AG04450 (cell line): ENCODE results near the gene B4GALNT4. TPM values are rescaled to one million over a fixed set of nuclear protein-coding genes. Genes with fewer than 3 reads are reported as not detected.

Experiments
- CTCF ChIA-PET: fragments of 300-600, 350-600 bp; formaldehyde crosslinking; extraction: SDS; loops from one replicate; lab custom pipeline; 2022; ENCODE audit warnings: antibody characterized with exemption, inconsistent platforms; lab: Charles Lee
- POLR2A ChIA-PET: fragments of 350-600 bp; formaldehyde crosslinking; extraction: SDS; loops from one replicate; lab custom pipeline; 2021; ENCODE audit warnings: antibody characterized with exemption, inconsistent platforms; lab: Yijun Ruan, JAX
- DNase-seq: peaks from one replicate; pipeline ENCODE4 v3.0.0-alpha.2; 2011; ENCODE audit warnings: low read depth, low spot score
- H3K27ac ChIP-seq: one replicate; pipeline ENCODE4 v1.5.1; 2012; ENCODE audit warnings: low read depth, low read length, control low read depth
- H3K27me3 ChIP-seq: one replicate; pipeline ENCODE4 v1.6.0; 2012; ENCODE audit warnings: low read length; ENCODE audit not compliant: control insufficient read depth, insufficient read depth
- H3K4me3 ChIP-seq: 2 replicates; pipeline ENCODE4 v1.5.1; 2011; ENCODE audit warnings: mild to moderate bottlenecking, low read depth, low read length, control low read depth
- H3K9me3 ChIP-seq: 2 replicates; pipeline ENCODE4 v1.5.1; 2012; ENCODE audit warnings: low read length; ENCODE audit not compliant: control insufficient read depth, insufficient read depth
- polyA plus RNA-seq: library from polyadenylated mRNA; depleted of rRNA; stranded (reverse); fragments of >200 nt; gene quantifications from 2 replicates; pipeline ENCODE4 v1.2.3, GENCODE V29; 2011
- TF ChIP-seq, protein P1 (sequence below): IDR thresholded peaks from 2 replicates; pipeline ENCODE4 v1.5.1; 2011; ENCODE audit warnings: low read depth, low read length, control low read depth, inconsistent platforms

Gene B4GALNT4
- polyA plus RNA-seq, 1 experiment, result 7.8 TPM

DNA sequence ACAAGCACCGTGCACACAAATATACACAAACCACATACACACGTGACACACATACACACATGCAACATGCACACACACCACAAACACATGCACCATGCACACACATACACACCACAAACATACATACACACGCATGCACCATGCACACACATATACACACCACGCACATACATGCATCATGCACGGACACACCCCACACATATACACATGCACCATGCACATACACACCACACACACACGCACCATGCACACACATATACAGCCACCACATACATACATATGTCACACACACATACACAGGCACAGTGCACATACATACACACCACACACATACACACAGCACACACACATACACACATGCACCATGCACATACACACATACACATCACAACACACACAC is 12.7 kb upstream of the B4GALNT4 start:
- Histone ChIP-seq H3K9me3 (peaks cover 15% of the 10 kb centered on the region), H3K4me3 (no peak overlapping the region), H3K27me3 (no peaks in the 10 kb centered on the region), H3K27ac (no peak overlapping the region)
- CTCF ChIA-PET, result no interaction called here
- POLR2A ChIA-PET, result interaction anchor here (0.7 to 1.5 kb wide), 4 partner anchors 12 to 149 kb away, joined by 3 to 6 read pairs (median 4); partner anchors contain the start of genes BET1L, IFITM2 and RIC8A
- DNase-seq, result no peak
- TF ChIP-seq, protein P1, sequence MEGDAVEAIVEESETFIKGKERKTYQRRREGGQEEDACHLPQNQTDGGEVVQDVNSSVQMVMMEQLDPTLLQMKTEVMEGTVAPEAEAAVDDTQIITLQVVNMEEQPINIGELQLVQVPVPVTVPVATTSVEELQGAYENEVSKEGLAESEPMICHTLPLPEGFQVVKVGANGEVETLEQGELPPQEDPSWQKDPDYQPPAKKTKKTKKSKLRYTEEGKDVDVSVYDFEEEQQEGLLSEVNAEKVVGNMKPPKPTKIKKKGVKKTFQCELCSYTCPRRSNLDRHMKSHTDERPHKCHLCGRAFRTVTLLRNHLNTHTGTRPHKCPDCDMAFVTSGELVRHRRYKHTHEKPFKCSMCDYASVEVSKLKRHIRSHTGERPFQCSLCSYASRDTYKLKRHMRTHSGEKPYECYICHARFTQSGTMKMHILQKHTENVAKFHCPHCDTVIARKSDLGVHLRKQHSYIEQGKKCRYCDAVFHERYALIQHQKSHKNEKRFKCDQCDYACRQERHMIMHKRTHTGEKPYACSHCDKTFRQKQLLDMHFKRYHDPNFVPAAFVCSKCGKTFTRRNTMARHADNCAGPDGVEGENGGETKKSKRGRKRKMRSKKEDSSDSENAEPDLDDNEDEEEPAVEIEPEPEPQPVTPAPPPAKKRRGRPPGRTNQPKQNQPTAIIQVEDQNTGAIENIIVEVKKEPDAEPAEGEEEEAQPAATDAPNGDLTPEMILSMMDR, result no peak

DNA sequence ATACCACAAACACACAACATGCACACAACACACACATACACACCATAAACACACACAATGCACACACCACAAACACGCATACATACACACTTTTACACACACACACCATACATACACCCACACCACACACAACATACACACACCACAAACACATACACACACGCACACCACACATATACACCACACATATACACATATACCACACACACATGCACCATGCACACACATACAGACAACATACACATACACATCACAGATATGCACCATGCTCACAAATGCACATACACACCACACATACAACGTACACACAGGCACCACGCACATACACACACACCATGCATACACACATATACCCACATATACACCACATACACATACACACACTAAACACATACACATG is 11.7 kb upstream of the B4GALNT4 start:
- Histone ChIP-seq H3K9me3 (peaks cover 18% of the 10 kb centered on the region), H3K27me3 (no peaks in the 10 kb centered on the region), H3K27ac (no peak overlapping the region), H3K4me3 (no peak overlapping the region)
- ChIA-PET POLR2A (no interaction called here), CTCF (no interaction called here)
- no peak for DNase-seq
- TF ChIP-seq, protein P1, result no peak

DNA sequence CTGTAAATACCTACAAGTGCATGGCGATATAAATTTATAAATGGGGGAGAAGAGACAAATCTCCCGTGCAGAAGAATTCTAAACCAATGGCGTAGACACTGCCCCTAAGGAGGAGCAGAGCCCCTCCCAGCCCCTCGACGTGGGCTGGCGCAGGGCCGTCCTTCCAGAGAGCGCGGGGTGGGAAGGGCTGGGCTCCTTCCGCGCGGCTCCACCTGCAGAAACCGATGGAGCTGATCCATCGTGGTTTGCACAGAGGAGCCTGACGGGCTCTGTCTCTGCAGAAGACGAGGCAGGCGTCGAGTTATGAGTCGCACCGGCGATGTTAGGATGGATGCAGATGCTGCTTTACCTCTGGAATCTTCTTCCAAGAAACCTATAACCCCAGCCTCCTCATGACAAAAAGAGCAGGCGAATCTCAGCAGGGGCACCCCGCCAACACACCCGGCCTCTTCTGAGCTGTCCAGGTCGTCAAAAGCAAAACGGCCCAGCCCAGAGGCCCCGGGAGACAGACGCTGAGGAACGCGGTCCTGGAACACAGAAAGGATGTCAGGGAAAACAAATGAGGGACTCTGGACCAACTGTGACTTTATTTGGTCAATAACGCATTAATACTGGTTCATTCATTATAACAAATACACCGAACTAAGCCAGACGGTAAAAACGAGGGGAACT is 11.0 kb upstream of the B4GALNT4 start:
- TF ChIP-seq, protein P1, result no peak
- Histone ChIP-seq H3K27ac (no peak overlapping the region), H3K9me3 (peaks cover 18% of the 10 kb centered on the region), H3K27me3 (no peaks in the 10 kb centered on the region), H3K4me3 (no peak overlapping the region)
- ChIA-PET CTCF (interaction anchor here (0.9 kb wide), 1 partner anchor 53 kb away, joined by 4 read pairs; no protein-coding TSS in a partner anchor), POLR2A (interaction anchor here (0.8 kb wide), 1 partner anchor 105 kb away, joined by 4 read pairs; no protein-coding TSS in a partner anchor)
- DNase-seq, result no peak

DNA sequence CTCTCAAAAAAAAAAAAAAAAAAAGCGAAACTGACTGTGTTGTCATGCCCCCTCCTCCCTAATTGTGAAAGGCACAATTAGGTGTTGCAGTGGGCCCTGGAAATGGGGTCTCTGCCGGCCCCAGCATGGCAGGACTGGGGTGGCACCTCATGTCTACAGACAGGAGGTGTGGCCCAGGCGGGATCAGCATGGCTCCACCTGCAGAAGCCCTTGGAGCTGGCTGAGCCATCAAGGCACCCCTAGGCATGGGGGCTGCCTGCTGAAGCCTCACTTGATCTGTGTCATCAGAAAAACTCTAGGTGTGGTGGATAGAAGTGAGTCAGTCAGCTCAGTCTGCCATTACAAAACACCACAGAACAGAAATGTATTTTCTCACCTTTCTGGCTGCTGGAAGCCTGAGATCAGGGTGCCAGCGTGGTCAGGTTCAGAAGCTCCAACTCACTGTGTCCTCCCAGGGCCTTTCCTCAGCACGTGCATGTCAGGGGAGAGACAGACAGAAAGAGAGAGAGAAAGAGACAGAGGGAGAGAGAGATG is 10.1 kb upstream of the B4GALNT4 start:
- ChIA-PET CTCF (no interaction called here), POLR2A (no interaction called here)
- no peak for DNase-seq
- H3K9me3 ChIP-seq, result peaks cover 18% of the 10 kb centered on the region
- H3K27me3 ChIP-seq, result no peaks in the 10 kb centered on the region
- TF ChIP-seq, protein P1, result no peak
- no peak overlapping the region for H3K27ac ChIP-seq
- no peak overlapping the region for H3K4me3 ChIP-seq
